RWPE2 (cell line): ENCODE data around the gene CPE.

Experiments used
- ATAC-seq: fragments of 200-7000 bp; cut with Tn5 transposase; 3 replicates; pipeline ENCODE4 v1.9.1; 2021; ENCODE audit warnings: low read depth
- DNase-seq: peaks from one replicate; pipeline ENCODE4 v3.0.0-alpha.2; 2020; ENCODE audit warnings: low spot score
- H3K27ac ChIP-seq: fragments of 450-650 bp; 2 replicates; pipeline ENCODE4 v1.5.1; 2017; ENCODE audit warnings: mild to moderate bottlenecking; ENCODE audit not compliant: poor library complexity, severe bottlenecking
- H3K27me3 ChIP-seq: fragments of 250-450 bp; sonication (Bioruptor Pico); 2 replicates; pipeline ENCODE4 v1.5.1; 2021; ENCODE audit warnings: mild to moderate bottlenecking, moderate library complexity; ENCODE audit not compliant: insufficient read depth, poor library complexity, severe bottlenecking
- H3K36me3 ChIP-seq: fragments of 250-450 bp; sonication (Bioruptor Pico); 2 replicates; pipeline ENCODE4 v1.5.1; 2020; ENCODE audit warnings: low read depth, mild to moderate bottlenecking, moderate library complexity
- H3K4me1 ChIP-seq: fragments of 250-450 bp; sonication (Bioruptor Pico); 2 replicates; pipeline ENCODE4 v1.5.1; 2021; ENCODE audit warnings: mild to moderate bottlenecking, moderate library complexity; ENCODE audit not compliant: insufficient read depth, poor library complexity, severe bottlenecking
- H3K4me3 ChIP-seq: fragments of 250-450 bp; sonication (Bioruptor Pico); 2 replicates; pipeline ENCODE4 v1.5.1; 2021; ENCODE audit warnings: mild to moderate bottlenecking, moderate library complexity; ENCODE audit not compliant: severe bottlenecking
- H3K9me3 ChIP-seq: fragments of 250-450 bp; sonication (Bioruptor Pico); 2 replicates; pipeline ENCODE4 v1.5.1; 2021; ENCODE audit warnings: mild to moderate bottlenecking, moderate library complexity; ENCODE audit not compliant: severe bottlenecking
- TF ChIP-seq, protein P1 (sequence below): fragments of 450-650 bp; IDR thresholded peaks from one replicate; pipeline ENCODE4 v1.5.1; 2017; ENCODE audit warnings: mild to moderate bottlenecking, moderate library complexity; ENCODE audit not compliant: poor library complexity, severe bottlenecking

The CPE gene

DNA sequence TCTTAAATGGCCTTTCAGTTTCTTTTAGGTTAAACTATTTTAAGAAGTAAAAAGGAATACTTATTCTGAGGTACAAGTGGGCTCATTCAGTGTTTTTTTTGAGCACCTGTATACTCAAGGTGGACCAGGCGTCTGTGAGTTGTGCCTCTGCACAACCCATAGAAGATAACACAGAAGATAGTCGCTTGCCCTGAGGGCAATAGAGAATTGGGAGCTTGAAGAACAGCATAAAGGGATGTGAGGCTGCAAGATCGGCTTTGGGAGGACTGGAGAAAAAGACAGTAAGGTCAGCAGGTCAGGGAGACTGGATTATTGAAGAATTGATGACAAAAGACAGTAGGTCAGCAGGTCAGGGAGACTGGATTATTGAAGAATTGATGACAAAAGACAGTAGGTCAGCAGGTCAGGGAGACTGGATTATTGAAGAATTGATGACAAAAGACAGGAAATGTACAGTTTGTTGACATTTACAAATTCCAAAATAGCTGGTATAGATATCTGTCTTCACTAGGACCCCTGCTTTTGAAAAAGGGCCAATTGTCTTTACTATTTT, 3.1 kb downstream of the CPE start:
- DNase-seq (no peak), ATAC-seq (no peak)
- no peak overlapping the region for H3K4me3 ChIP-seq
- TF ChIP-seq, protein P1, sequence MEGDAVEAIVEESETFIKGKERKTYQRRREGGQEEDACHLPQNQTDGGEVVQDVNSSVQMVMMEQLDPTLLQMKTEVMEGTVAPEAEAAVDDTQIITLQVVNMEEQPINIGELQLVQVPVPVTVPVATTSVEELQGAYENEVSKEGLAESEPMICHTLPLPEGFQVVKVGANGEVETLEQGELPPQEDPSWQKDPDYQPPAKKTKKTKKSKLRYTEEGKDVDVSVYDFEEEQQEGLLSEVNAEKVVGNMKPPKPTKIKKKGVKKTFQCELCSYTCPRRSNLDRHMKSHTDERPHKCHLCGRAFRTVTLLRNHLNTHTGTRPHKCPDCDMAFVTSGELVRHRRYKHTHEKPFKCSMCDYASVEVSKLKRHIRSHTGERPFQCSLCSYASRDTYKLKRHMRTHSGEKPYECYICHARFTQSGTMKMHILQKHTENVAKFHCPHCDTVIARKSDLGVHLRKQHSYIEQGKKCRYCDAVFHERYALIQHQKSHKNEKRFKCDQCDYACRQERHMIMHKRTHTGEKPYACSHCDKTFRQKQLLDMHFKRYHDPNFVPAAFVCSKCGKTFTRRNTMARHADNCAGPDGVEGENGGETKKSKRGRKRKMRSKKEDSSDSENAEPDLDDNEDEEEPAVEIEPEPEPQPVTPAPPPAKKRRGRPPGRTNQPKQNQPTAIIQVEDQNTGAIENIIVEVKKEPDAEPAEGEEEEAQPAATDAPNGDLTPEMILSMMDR: no peak
- H3K9me3 ChIP-seq: no peaks in the 10 kb centered on the region
- peaks cover 18% of the 10 kb centered on the region for H3K4me1 ChIP-seq
- no peaks in the 10 kb centered on the region for H3K27me3 ChIP-seq
- H3K27ac ChIP-seq: no peak overlapping the region
- no peaks in the 10 kb centered on the region; the same call in 1 of the 2 replicates for H3K36me3 ChIP-seq

DNA sequence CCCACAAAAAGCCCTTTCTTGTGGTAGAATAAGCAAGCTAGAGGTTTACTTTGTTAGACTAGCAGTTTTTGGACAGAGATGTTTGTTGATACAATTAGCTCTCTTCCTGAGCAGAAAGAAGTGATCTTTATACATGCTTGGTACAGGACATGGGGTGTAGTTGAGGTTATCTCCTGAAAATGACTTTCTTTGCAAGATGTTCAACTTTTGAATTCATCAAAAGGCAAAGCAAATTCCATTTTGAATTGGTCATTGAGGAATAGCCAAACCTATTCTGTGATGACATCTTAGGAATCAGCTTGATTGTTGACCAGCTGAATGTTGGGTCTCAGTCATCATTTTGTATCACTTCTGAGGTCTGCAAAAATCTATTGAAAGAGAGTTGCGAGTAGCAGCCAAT, 3.8 kb downstream of the CPE start:
- no peaks in the 10 kb centered on the region for H3K9me3 ChIP-seq
- H3K27ac ChIP-seq: no peak overlapping the region
- no peak for ATAC-seq
- TF ChIP-seq, protein P1: no peak
- peaks cover 18% of the 10 kb centered on the region for H3K4me1 ChIP-seq
- H3K4me3 ChIP-seq: no peak overlapping the region
- H3K36me3 ChIP-seq: no peaks in the 10 kb centered on the region; the same call in 1 of the 2 replicates
- H3K27me3 ChIP-seq: no peaks in the 10 kb centered on the region
- DNase-seq: no peak

DNA sequence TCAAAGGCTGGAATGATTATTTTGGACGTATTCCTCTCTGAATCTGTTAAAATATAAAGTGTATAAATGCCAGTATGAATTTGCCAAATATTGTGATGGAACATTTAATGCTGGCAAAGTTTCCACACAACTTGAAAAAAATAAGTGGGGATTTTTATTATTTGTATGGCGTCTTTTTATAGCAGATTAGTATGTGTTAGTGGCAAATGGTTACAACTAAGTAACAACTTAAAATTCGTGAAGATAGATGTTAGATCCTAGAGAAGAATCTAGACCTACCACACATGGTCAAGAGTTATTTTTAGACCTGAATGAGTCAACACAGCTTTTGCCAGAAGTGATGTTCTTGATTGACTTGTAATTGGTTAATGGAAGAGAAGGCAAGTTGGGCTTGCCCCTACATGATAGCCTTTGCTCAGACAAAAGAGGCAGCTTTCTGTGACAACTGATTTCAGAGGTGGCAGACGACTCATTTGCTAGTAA, 4.8 kb downstream of the CPE start:
- Histone ChIP-seq H3K27ac (no peak overlapping the region), H3K4me1 (peaks cover 14% of the 10 kb centered on the region), H3K36me3 (no peaks in the 10 kb centered on the region; the same call in 1 of the 2 replicates), H3K9me3 (no peaks in the 10 kb centered on the region), H3K27me3 (no peaks in the 10 kb centered on the region), H3K4me3 (no peak overlapping the region)
- TF ChIP-seq, protein P1: no peak
- ATAC-seq: peak; percentile 7; the same call in 1 of the 3 replicates
- no peak for DNase-seq

DNA sequence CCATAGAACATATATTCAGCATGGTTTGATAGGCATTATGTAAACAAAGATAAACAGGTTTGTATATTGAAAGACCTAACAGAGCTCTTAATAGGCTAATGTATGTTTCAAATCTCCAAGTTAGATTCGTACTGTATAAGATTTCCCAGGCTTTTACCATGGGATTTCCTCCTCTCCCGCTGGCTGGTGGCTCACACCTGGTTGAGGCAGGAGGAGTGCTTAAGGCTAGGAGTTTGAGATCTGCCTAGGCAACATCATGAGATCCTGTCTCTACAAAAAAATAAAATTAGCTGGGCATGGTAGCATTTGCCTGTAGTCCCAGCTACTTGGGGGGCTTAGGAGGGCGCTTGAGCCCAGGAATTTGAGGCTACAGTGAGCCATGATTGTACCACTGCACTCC, 5.4 kb downstream of the CPE start:
- Histone ChIP-seq H3K4me1 (peaks cover 14% of the 10 kb centered on the region), H3K4me3 (no peak overlapping the region), H3K9me3 (no peaks in the 10 kb centered on the region), H3K27ac (no peak overlapping the region), H3K27me3 (no peaks in the 10 kb centered on the region), H3K36me3 (no peaks in the 10 kb centered on the region; the same call in 1 of the 2 replicates)
- ATAC-seq (no peak), DNase-seq (no peak)
- TF ChIP-seq, protein P1: no peak

DNA sequence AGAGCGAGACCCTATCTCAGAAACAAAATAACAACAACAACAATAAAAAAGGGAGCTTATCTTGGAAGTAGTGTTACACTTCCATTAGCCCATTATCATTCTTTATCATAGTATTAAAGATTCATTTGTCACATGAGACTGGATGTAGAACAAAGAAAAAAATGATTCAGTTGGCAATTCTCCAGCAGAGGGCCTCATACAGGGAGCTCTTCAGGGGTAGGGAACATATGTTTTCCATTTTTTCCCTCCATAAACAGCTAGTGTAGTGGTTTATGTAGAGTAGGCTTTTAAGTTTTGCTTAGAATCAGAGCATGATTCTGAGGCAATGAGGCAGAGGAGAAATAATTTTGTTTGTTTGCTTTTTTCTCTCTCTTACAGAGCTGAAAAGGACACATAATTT, 5.8 kb downstream of the CPE start:
- no peak for DNase-seq
- H3K4me1 ChIP-seq: peaks cover 14% of the 10 kb centered on the region
- H3K9me3 ChIP-seq: no peaks in the 10 kb centered on the region
- H3K4me3 ChIP-seq: no peak overlapping the region
- no peak overlapping the region for H3K27ac ChIP-seq
- TF ChIP-seq, protein P1: no peak
- no peaks in the 10 kb centered on the region; the same call in 1 of the 2 replicates for H3K36me3 ChIP-seq
- ATAC-seq: no peak; the same call in 2 of the 3 replicates
- no peaks in the 10 kb centered on the region for H3K27me3 ChIP-seq
